LNCaP clone FGC (cell line): ENCODE results near the gene MCM8.

ENCODE experiments used
- DNase-seq: peaks from one replicate; pipeline ENCODE4 v3.0.0-alpha.2; 2011; ENCODE audit warnings: low read depth
- H3K4me3 ChIP-seq: 2 replicates; pipeline ENCODE4 v1.5.1; 2011; ENCODE audit warnings: mild to moderate bottlenecking, low read depth, low read length, control low read depth
- CTCF ChIP-seq: IDR thresholded peaks from 2 replicates; pipeline ENCODE4 v1.5.1; 2012; ENCODE audit warnings: mild to moderate bottlenecking; ENCODE audit not compliant: control insufficient read depth, insufficient read depth; ENCODE audit errors: extremely low read depth

The MCM8 gene

GRCh38 chr20:6037082-6037481 lies 86.6 kb downstream of the MCM8 start:
- no peak for TF ChIP-seq CTCF
- no peak for DNase-seq
- H3K4me3 ChIP-seq, result no peak overlapping the region

GRCh38 chr20:6038256-6038655 lies 87.8 kb downstream of the MCM8 start:
- H3K4me3 ChIP-seq, result no peak overlapping the region
- no peak for DNase-seq
- TF ChIP-seq CTCF, result no peak

- no peak for TF ChIP-seq CTCF
- no peak for DNase-seq
- no peak overlapping the region for H3K4me3 ChIP-seq
Observed at GRCh38 chr20:6039766-6040165, 89.3 kb downstream of the MCM8 start.

GRCh38 chr20:6040540-6040939 lies 90.1 kb downstream of the MCM8 start:
- TF ChIP-seq CTCF, result no peak
- no peak overlapping the region for H3K4me3 ChIP-seq
- DNase-seq, result no peak

- no peak overlapping the region for H3K4me3 ChIP-seq
- no peak for TF ChIP-seq CTCF
- DNase-seq, result no peak
Observed at GRCh38 chr20:6040958-6041807, 90.7 kb downstream of the MCM8 start.

- TF ChIP-seq CTCF, result no peak
- H3K4me3 ChIP-seq, result no peak overlapping the region
- no peak for DNase-seq
Observed at GRCh38 chr20:6041808-6042265, 91.4 kb downstream of the MCM8 start.

- TF ChIP-seq CTCF, result no peak
- no peak overlapping the region for H3K4me3 ChIP-seq
- DNase-seq, result no peak
Observed at GRCh38 chr20:6044115-6044514, 93.7 kb downstream of the MCM8 start.
